BLaER1 treated with 17β-estradiol and CSF1 and Interleukin-3, amounts not matched to agents 10 nM and 100 nM (cell line): Measurements from ENCODE around the gene JPH3.
A peak's percentile ranks its signal among the peaks of the same experiment; 100 is the strongest.

Experiments used
- H3K27ac ChIP-seq, 11 experiments: shearing (Covaris generic); formaldehyde crosslinking; 2 replicates each; pipeline ENCODE4 v1.8.1; 2022
- H3K27me3 ChIP-seq, 11 experiments: shearing (Covaris generic); formaldehyde crosslinking; 2 replicates each; pipeline ENCODE4 v1.8.1; 2022
- H3K36me3 ChIP-seq, 11 experiments: shearing (Covaris generic); formaldehyde crosslinking; 2 replicates each; pipeline ENCODE4 v1.8.1; 2022
- H3K4me1 ChIP-seq, 10 experiments: shearing (Covaris generic); formaldehyde crosslinking; 2 replicates each; pipeline ENCODE4 v1.8.1; 2022
- H3K4me2 ChIP-seq, 11 experiments: shearing (Covaris generic); formaldehyde crosslinking; 2 replicates each; pipeline ENCODE4 v1.8.1; 2022
- H3K4me3 ChIP-seq, 10 experiments: shearing (Covaris generic); formaldehyde crosslinking; 2 replicates each; pipeline ENCODE4 v1.8.1; 2022
- H3K9ac ChIP-seq, 11 experiments: shearing (Covaris generic); formaldehyde crosslinking; 2 replicates each; pipeline ENCODE4 v1.8.1; 2022
- H3K9me3 ChIP-seq, 11 experiments: shearing (Covaris generic); formaldehyde crosslinking; replicated peaks in 1 of 11; 2 replicates each; pipeline ENCODE4 v1.8.1; 2022
- H4K20me1 ChIP-seq, 11 experiments: shearing (Covaris generic); formaldehyde crosslinking; 2 replicates each; pipeline ENCODE4 v1.8.1; 2022
- Cebpa-rat ChIP-seq, 11 experiments: shearing (Covaris generic); IDR thresholded peaks; 2 replicates each; pipeline ENCODE4 v1.8.1; 2022

JPH3 gene

GRCh38 chr16:87628940-87629339 is 26.6 kb downstream of the JPH3 start:
- H3K9ac ChIP-seq = peak overlapping the region in 9 of 11 experiments; percentile 58 to 84 (median 76); a peak in 18 of 22 replicates
- H3K27ac ChIP-seq = peak overlapping the region in 10 of 11 experiments; percentile 41 to 96 (median 92); a peak in 19 of 22 replicates
- no peak overlapping the region for H3K4me3 ChIP-seq
- H3K4me1 ChIP-seq = peaks cover 19 to 56% (median 38%) of the 10 kb centered on the region in 10 experiments
- peak in 9 of 11 experiments; percentile 62 to 98 (median 93); a peak in 17 of 22 replicates for TF ChIP-seq Cebpa-rat (IDR thresholded peaks at IDR 0.05)
- no peaks in the 10 kb centered on the region; a peak in 1 of 22 replicates for H3K27me3 ChIP-seq
- peak overlapping the region; percentile 16 to 96 (median 89) for H3K4me2 ChIP-seq
- no peaks in the 10 kb centered on the region for H3K36me3 ChIP-seq
- no peaks in the 10 kb centered on the region; a peak in 1 of 22 replicates for H4K20me1 ChIP-seq
- peaks cover 6 to 16% (median 9%) of the 10 kb centered on the region in 11 experiments; a peak in 18 of 22 replicates for H3K9me3 ChIP-seq

- Histone ChIP-seq H4K20me1 (no peaks in the 10 kb centered on the region; a peak in 1 of 22 replicates), H3K36me3 (no peaks in the 10 kb centered on the region), H3K4me2 (peak overlapping the region in 1 of 11 experiments; percentile 96; a peak in 2 of 22 replicates), H3K9me3 (peaks cover 6 to 16% (median 9%) of the 10 kb centered on the region in 11 experiments; a peak in 18 of 22 replicates), H3K27ac (peak overlapping the region in 4 of 11 experiments; percentile 10 to 93 (median 90); a peak in 3 of 22 replicates), H3K9ac (no peak overlapping the region), H3K4me3 (no peak overlapping the region), H3K4me1 (peaks cover 32 to 62% (median 50%) of the 10 kb centered on the region in 10 experiments), H3K27me3 (no peaks in the 10 kb centered on the region; a peak in 1 of 22 replicates)
- no peak for TF ChIP-seq Cebpa-rat (IDR thresholded peaks at IDR 0.05)
Observed at GRCh38 chr16:87631067-87631466, 28.8 kb downstream of the JPH3 start.

GRCh38 chr16:87634411-87634810 is 32.1 kb downstream of the JPH3 start:
- Histone ChIP-seq H3K27ac (peak overlapping the region in 4 of 11 experiments; percentile 21 to 90 (median 86); a peak in 7 of 22 replicates), H3K4me2 (no peak overlapping the region), H3K4me1 (peaks cover 14 to 41% (median 37%) of the 10 kb centered on the region in 10 experiments; a peak in 19 of 20 replicates), H3K9me3 (peaks cover 6 to 16% (median 9%) of the 10 kb centered on the region in 11 experiments; a peak in 18 of 22 replicates), H3K36me3 (no peaks in the 10 kb centered on the region), H3K4me3 (no peak overlapping the region), H3K27me3 (no peaks in the 10 kb centered on the region; a peak in 1 of 22 replicates), H3K9ac (0 out of 22 replicates have a peak overlapping the region, but pooled peaks of 1 of the 11 experiments have one; percentile 14), H4K20me1 (peaks cover 0 to 6% (median 0%) of the 10 kb centered on the region in 11 experiments; a peak in 3 of 22 replicates)
- no peak for TF ChIP-seq Cebpa-rat (IDR thresholded peaks at IDR 0.05)

GRCh38 chr16:87635541-87636049 is 33.3 kb downstream of the JPH3 start:
- peak overlapping the region in 10 of 11 experiments; percentile 48 to 81 (median 60); a peak in 18 of 22 replicates for H3K9ac ChIP-seq

GRCh38 chr16:87636050-87636684 is 33.9 kb downstream of the JPH3 start:
- peak in 8 of 11 experiments; percentile 18 to 91 (median 56); a peak in 10 of 22 replicates for TF ChIP-seq Cebpa-rat (IDR thresholded peaks at IDR 0.05)
- H3K4me2 ChIP-seq = peak overlapping the region; percentile 82 to 99 (median 94)
- peaks cover 5 to 28% (median 23%) of the 10 kb centered on the region in 10 experiments; a peak in 18 of 20 replicates for H3K4me1 ChIP-seq
- H4K20me1 ChIP-seq = peaks cover 0 to 18% (median 0%) of the 10 kb centered on the region in 11 experiments; a peak in 3 of 22 replicates
- no peaks in the 10 kb centered on the region; a peak in 1 of 22 replicates for H3K27me3 ChIP-seq
- peak overlapping the region; percentile 28 to 60 (median 50); a peak in 19 of 20 replicates for H3K4me3 ChIP-seq
- peaks cover 1 to 8% (median 3%) of the 10 kb centered on the region in 11 experiments; a peak in 18 of 22 replicates for H3K9me3 ChIP-seq
- peak overlapping the region in 8 of 11 experiments; percentile 59 to 90 (median 73); a peak in 16 of 22 replicates for H3K27ac ChIP-seq
- peak overlapping the region in 10 of 11 experiments; percentile 48 to 81 (median 60); a peak in 17 of 22 replicates for H3K9ac ChIP-seq
- H3K36me3 ChIP-seq = no peaks in the 10 kb centered on the region

More at GRCh38 chr16:87635541-87636049, 33.3 kb downstream of the JPH3 start:
- Histone ChIP-seq H4K20me1 (peaks cover 0 to 15% (median 0%) of the 10 kb centered on the region in 11 experiments; a peak in 3 of 22 replicates), H3K4me1 (peaks cover 5 to 29% (median 25%) of the 10 kb centered on the region in 10 experiments; a peak in 18 of 20 replicates), H3K4me2 (peak overlapping the region; percentile 82 to 99 (median 94)), H3K27me3 (no peaks in the 10 kb centered on the region; a peak in 1 of 22 replicates), H3K9me3 (peaks cover 6 to 14% (median 9%) of the 10 kb centered on the region in 11 experiments; a peak in 18 of 22 replicates), H3K4me3 (peak overlapping the region; percentile 28 to 60 (median 50); a peak in 19 of 20 replicates), H3K36me3 (no peaks in the 10 kb centered on the region), H3K27ac (peak overlapping the region in 8 of 11 experiments; percentile 59 to 90 (median 73); a peak in 16 of 22 replicates)
- no peak for TF ChIP-seq Cebpa-rat (IDR thresholded peaks at IDR 0.05)

- Histone ChIP-seq H4K20me1 (peaks cover 0 to 18% (median 0%) of the 10 kb centered on the region in 11 experiments; a peak in 3 of 22 replicates), H3K4me2 (peak overlapping the region; percentile 82 to 99 (median 94)), H3K27me3 (no peaks in the 10 kb centered on the region), H3K4me3 (no peak overlapping the region), H3K36me3 (no peaks in the 10 kb centered on the region), H3K9me3 (peaks cover 0 to 2% (median 0%) of the 10 kb centered on the region in 11 experiments; a peak in 1 of 22 replicates), H3K9ac (peak overlapping the region in 6 of 11 experiments; percentile 48 to 81 (median 70); a peak in 8 of 22 replicates), H3K27ac (peak overlapping the region in 4 of 11 experiments; percentile 22 to 56 (median 52); a peak in 7 of 22 replicates), H3K4me1 (peaks cover 5 to 28% (median 23%) of the 10 kb centered on the region in 10 experiments; a peak in 18 of 20 replicates)
- TF ChIP-seq Cebpa-rat (IDR thresholded peaks at IDR 0.05) = no peak
Observed at GRCh38 chr16:87636741-87637140, 34.4 kb downstream of the JPH3 start.

- H3K9me3 ChIP-seq = no peaks in the 10 kb centered on the region
- TF ChIP-seq Cebpa-rat (IDR thresholded peaks at IDR 0.05) = no peak
- H3K27ac ChIP-seq = no peak overlapping the region; a peak in 2 of 22 replicates
- no peaks in the 10 kb centered on the region for H3K36me3 ChIP-seq
- no peak overlapping the region for H3K4me3 ChIP-seq
- H3K27me3 ChIP-seq = no peaks in the 10 kb centered on the region
- H4K20me1 ChIP-seq = peaks cover 0 to 18% (median 0%) of the 10 kb centered on the region in 11 experiments; a peak in 3 of 22 replicates
- peak overlapping the region in 1 of 11 experiments; percentile 81; a peak in 1 of 22 replicates for H3K9ac ChIP-seq
- peak overlapping the region in 6 of 11 experiments; percentile 82 to 98 (median 94); a peak in 5 of 22 replicates for H3K4me2 ChIP-seq
- H3K4me1 ChIP-seq = peaks cover 5 to 28% (median 23%) of the 10 kb centered on the region in 10 experiments; a peak in 18 of 20 replicates
Observed at GRCh38 chr16:87637357-87637756, 35.0 kb downstream of the JPH3 start.

- H3K9ac ChIP-seq = no peak overlapping the region
- no peak overlapping the region for H3K27ac ChIP-seq
- TF ChIP-seq Cebpa-rat (IDR thresholded peaks at IDR 0.05) = no peak
- peaks cover 5 to 28% (median 23%) of the 10 kb centered on the region in 10 experiments; a peak in 18 of 20 replicates for H3K4me1 ChIP-seq
- no peak overlapping the region for H3K4me3 ChIP-seq
- peaks cover 0 to 18% (median 0%) of the 10 kb centered on the region in 11 experiments; a peak in 3 of 22 replicates for H4K20me1 ChIP-seq
- H3K9me3 ChIP-seq = no peaks in the 10 kb centered on the region
- no peaks in the 10 kb centered on the region for H3K36me3 ChIP-seq
- no peaks in the 10 kb centered on the region for H3K27me3 ChIP-seq
- no peak overlapping the region for H3K4me2 ChIP-seq
Observed at GRCh38 chr16:87638736-87639135, 36.4 kb downstream of the JPH3 start.
